COLO829 (cell line): ENCODE results near the gene SERF2.
"Not testable (repeated sequence)": the region's sequence is repeated elsewhere in the genome, so short reads cannot be mapped to it uniquely, and the experiment has no call there.

Experiments
- DNase-seq: peaks from one replicate; pipeline ENCODE4 v3.0.0; 2012; ENCODE audit warnings: low spot score

SERF2 gene

DNA sequence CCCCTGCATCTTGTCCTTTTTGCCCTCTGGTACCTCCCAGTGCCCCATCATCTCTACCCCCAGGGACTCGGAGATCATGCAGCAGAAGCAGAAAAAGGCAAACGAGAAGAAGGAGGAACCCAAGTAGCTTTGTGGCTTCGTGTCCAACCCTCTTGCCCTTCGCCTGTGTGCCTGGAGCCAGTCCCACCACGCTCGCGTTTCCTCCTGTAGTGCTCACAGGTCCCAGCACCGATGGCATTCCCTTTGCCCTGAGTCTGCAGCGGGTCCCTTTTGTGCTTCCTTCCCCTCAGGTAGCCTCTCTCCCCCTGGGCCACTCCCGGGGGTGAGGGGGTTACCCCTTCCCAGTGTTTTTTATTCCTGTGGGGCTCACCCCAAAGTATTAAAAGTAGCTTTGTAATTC lies 1.5 kb downstream of the SERF2 start:
- no peak for DNase-seq

DNA sequence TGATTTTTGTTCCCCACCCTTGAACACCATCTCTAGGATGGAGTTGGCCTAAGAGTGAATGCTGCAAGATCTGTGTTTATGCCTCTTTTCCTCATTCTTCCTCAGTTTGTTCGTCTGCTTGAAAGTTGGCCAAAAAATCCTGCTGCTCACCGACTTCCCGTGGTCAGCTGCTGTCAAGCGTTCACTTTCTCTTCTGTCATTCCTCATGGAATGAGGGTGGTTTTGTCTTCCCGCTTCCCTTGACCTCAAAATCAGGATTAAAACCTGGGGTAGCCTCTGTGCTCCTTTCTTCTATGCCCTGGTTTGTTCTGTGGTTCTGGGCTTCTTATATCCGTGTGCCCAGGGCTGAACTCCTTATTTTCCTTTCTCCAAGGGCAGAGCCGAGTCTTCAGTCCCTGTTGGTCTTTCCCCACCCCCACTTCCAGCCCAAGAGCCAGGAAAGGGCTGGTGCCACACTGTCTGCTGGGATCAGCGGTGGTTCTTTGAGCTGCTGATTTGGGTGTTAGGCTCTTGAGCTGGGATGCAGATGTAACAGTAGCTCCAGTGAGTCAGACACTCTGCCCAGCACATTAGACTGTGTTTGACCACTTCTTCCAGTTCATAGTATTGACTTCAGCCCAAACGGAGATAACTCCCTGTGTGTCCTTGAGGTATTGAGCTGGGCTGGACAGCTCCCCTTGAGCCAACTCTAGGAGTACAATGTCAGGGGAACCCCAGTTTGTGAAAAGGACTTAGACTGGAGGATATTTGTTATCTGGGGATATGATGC lies 2.3 kb downstream of the SERF2 start:
- DNase-seq: no peak

DNA sequence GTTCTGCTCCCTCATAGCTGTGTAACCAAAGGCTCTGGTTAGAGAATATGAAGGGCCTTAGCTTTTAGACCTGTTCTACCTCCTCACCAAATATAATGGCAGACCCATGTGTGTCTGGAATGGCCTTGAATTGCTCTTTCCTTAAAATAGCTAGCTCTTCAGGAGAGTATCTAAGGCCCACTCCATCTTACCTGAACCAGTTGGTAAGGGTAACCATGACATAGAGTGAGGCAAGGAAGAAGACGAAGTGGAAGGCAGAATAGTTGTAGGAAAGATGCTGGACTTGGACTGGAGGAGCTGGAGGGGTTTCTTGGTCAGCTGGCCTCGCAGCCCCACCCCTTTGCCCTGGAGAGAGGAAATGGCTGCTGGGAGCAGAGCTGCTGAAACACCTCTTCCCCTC lies 3.1 kb downstream of the SERF2 start:
- DNase-seq: no peak

DNA sequence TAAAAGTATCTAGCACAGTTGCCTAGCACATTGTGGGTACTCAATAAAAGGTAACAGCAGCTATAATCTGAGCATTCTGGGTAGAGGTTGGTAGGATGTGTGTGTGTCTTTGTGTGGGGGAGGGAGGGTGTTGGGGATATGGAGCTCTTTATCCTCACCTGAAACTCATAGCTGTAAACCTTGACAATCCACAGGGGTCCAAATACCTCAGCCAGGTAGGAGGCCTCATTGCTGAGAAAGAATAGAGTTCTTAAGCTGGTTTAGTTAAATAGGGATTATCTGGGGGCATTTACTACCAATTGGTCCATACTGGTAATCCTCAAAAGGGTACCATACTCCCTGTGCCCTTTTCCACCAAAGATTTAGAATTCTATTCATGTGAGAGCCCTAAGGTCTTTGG lies 3.9 kb downstream of the SERF2 start:
- DNase-seq: no peak

DNA sequence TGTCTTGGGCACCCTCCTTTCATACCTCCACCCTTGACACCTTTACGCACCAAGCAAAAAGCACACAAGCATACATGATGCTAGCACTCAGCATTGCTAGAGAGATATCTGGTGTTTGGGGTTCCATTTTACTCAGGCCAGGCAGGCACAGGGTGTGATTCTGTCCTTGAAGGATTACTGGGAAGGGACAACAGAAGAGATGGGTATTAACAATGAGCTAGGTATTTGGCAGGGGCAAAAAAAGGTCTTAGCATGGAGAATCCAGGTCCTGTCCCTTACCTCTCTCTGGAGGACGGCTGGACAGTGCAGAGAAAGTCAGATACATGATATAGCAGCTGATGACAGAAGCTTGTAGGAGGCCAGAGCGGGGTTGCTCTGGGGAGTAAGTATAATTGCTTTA lies 4.4 kb downstream of the SERF2 start:
- DNase-seq: no peak

DNA sequence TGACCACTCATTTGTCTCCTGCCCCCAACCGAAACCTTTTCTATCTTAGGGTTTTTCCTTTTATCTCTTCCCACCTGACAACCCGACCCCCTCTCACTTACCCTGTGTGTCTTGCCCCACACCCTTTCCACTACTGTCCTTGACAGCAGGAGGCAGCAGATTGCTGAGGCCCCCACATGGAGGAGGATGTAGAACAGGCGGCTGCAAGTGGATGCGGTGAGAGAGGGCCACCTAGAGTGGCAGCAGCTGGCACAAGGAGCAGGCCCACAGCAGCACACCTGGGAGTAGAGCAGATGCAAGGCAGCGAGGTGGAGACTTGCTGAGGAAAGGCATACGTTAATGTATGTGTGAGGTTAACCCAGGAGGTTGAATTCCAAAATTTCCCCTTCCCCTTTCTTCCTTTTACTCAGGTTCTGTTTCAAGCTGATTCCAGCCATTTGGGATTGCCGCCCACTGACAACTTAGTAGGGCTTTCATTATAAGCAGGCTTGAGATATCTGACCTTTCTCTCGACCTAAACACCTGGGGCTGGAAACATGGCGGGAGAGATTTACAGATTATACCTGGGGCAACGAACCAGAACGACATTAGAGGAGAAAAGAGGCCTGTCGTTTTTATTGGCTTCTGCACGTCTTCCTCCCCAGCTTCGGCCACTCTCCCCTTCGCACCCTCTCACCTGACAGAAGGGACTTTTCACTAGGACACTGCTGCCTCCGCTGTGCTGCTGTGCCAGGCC lies 7.3 kb downstream of the SERF2 start:
- no peak for DNase-seq

DNA sequence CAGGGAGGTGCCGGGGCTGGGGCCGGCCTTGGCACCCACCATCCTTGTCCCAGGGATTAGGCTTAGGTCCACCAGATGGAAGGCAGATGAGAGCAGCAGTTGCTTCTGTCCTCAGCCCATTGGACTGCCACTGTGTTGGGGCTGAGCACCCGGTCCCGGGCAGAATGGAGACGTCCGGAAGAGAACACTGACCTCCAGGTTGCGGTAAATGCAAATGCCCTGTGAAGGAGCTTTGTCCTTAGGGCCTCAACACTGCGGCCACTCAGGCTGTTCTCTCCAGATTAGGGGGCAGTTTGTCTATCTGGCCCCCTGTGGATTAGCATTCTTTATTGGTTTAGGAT lies 7.8 kb downstream of the SERF2 start, which contains the start of gene SERINC4:
SERINC4 (minus strand) TSS at position 276 of the 341 bp plus-strand sequence; CDS start at position 42, 234 bp downstream.
- no peak for DNase-seq

DNA sequence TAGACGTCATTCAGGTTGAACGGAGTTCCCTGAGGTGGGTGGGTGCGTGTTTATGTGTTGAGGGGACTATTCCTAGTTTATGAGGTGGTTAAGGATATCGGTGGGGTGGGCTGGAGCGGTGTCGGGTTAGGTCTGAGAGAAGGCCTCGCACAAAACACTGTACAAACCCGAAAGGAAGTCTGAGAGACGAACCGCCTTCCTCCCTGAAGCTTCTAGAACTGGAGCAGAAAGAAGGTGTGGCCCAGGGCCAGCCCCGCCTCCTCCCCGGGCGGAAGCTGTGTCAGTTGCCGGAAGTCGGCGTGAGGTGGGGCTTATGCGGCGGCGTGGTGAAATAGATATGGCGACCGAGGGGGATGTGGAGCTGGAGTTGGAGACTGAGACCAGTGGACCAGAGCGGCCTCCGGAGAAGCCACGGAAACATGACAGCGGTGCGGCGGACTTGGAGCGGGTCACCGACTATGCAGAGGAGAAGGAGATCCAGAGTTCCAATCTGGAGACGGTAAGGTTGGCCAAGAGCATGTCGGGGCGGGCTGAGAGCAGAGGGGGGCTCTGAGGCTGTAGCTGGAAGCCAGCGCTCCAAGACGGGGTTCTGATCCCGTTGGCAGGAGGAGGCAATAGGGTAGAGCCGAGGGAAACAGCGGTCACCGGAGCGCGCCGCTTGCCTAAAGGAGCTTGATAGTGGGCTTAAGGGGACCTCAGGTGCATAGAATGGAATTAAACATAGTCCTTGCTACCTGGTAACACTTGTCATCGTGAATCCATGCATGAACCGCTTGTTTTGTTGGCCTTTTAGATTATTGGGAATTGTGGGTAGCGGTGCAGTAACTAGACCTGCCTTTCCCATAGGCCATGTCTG lies 8.4 kb downstream of the SERF2 start, which contains the start of gene HYPK:
HYPK (plus strand) TSS at position 314 of the 856 bp plus-strand sequence; CDS start at position 338, 24 bp downstream.
- peak; percentile 66 for DNase-seq

DNA sequence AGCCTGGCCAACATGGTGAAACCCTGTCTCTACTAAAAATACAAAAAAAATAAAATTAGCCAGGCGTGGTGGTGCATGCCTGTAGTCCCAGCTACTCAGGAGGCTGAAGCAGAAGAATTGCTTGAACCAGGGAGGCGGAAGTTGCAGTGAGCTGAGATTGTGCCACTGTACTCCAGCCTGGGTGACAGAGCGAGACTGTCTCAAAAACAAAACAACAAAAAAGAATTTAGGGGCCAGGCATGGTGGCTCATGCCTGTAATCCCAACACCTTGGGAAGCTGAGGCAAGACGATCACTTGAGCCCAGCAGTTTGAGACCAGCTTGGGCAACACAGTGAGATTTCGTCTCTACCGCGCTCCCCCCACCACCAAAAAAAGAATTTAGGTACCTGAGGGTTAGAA lies 10.6 kb downstream of the SERF2 start:
- not testable (repeated sequence) for DNase-seq

DNA sequence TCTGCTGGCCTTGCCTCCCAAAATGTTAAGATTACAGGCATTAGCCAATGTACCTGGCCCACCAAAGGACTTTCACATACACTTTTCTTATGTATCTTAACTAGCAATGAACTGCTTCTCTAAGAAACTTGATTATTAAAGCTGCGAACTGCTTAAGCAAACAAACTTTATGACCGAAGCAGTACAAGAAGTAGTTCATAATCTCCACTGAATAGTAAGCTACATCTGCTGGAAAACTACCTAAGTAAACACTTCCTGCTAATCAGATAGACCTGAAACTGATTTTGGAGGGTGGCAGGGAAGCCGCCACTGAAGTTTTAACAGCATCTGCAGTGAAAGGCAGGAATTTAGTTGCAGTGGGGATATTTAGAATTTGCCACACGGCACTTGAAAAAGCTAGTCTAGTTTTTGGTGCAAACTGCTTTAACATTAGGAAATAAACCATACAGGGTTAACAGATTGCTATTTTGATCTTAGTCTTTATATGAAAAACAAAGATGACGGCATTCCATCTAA lies 16.4 kb downstream of the SERF2 start:
- no peak for DNase-seq

DNA sequence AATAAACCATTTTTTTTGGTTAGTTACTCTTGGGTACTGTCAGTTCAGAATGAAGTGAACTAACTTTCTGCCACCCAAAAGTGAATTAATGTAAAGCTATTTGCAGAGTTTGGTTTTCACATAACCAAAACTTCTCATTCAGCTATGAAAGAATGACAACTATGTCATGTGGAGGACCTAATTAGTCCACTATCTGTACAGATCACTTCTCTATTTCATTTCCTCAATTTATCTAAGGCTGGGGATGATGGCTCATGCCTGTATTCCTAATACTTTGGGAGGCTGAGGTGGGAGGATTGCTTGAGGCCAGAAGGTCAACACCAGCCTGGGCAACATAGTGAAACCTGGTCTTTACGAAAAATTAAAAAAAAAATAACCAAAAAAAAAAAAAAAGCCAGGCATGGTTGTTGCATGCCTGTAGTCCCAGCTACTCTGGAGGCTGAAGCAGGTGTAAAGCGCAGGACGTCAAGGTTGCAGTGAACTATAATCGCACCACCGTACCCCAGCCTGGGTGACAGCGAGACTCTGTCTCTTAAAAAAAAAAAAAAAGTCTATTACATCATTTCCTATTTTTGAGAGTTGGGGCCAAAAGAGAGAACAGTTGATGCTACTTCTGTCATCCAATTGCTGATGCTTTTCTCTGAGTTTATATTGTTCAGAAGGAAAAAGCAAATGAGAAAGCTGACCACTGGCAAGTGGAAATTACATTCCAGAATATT lies 17.0 kb downstream of the SERF2 start:
- no peak for DNase-seq

DNA sequence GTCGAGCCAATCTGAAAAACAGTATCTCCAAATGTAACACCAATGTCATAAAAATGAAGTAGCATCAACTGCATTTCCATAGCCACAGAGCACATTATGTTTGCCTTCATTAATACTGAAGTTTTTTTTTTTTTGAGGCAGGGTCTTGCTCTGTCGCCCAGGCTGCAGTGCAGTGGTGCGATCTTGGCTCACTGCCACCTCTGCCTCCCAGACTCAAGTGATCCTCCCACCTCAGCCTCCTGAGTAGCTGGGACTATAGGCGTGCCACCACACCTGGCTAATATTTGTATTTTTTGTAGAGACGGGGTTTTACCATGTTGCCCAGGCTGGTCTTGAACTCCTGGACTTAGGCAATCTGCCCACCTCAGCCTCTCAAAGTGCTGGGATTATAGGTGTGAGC lies 22.9 kb downstream of the SERF2 start:
- DNase-seq: not testable (repeated sequence)

DNA sequence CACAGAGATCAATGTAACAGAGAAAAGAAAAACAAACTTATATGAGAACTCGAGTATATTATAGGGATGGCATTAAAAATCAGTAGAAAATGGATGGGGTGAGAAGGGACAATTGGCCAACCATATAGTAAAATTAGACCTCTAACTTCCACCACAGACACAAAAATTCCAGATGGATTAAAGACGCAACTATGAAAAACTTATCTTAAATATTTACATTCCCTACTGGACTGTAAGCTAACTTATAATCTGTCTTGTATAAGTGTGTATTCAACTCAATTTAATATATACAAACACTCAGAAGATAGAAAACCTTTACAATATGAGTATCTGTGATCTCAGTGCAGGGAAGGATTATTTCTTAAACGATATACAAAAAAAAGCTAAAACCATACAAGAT lies 29.4 kb downstream of the SERF2 start:
- no peak for DNase-seq

DNA sequence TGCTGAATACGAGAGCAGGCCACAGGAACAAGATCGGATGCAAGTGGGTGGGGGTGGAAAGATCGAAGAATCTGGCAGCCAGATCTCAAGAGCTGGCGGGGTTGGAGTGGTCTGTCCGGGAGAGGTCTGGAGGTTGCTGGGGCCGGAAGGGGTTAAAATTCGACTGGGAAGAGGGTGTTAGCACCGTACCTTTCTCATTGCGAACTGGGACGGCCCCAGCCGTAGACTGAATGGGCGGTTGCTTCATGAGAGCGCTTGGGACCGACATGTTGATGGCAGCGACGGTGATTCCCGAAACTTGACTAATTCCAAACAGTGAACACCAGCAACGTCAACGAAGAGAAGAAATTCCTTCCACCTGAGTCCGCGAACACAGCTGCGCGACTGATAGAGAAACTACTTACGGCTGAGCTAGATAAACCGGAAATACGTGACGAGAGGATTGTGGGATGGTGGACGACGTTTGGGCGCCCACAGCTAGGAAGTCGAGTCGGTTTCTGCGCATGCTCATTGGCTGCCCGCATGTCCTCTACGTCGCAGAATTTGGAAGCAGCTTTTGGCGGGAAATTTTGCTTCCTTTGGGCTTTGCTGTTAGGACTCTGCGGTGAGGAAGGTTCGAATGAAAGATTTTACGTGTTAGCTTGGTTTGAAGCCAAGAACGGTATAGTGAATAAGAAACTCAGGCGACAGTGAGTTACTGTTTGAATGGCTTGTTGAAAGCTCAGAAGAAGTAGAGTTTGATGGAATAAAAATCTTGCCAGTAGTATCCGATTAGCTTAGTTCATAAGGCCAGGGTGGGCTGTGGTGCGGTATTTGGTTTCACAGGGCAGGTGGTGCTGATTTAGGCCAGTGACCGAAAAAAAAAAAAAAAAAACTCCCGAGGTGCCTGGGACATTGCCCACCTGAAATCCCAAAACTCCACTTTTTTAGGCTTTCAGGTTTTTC lies 32.5 kb downstream of the SERF2 start, which contains the start of gene MFAP1:
MFAP1 (minus strand) TSS at position 389 of the 945 bp plus-strand sequence; CDS start at position 268, 121 bp downstream.
- DNase-seq: peak; percentile 95

DNA sequence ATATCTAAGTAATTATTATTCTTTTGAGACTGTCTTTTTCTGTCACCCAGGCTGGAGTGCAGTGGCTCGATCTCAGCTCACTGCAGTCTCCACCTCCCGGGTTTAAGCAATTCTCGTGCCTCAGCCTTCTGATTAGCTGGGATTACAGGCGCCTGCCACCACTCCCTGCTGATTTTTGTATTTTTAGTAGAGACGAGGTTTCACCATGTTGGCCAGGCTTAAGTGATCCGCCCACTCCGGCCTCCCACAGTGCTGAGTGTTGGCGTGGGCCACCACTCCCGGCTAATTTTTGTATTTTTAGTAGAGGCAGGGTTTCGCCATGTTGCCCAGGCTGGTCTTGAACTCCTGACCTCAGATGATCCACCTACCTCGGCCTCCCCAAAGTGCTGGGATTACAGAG lies 33.2 kb downstream of the SERF2 start:
- DNase-seq: not testable (repeated sequence)

DNA sequence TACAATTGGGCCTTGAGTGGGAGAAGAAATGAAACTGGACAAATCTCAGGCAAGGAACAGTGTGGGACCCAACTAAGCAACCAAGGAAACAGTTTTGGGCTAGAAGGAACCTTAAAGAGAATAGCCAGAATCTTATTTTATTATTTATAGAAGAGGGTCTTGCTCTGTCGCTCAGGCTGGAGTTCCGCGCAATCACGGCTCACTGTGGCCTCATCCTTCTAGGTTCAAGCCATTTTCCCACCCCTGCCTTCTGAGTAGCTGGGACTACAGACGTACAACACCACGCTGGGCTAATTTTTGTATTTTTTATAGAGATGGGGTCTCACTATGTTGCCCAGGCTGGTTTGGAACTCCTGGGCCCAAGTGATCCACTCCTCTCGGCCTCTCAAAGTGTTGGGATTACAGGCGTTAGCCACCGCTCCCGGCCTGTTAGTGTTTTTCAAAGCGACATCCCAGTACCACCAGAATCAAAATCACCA lies 33.9 kb downstream of the SERF2 start:
- DNase-seq: no peak

DNA sequence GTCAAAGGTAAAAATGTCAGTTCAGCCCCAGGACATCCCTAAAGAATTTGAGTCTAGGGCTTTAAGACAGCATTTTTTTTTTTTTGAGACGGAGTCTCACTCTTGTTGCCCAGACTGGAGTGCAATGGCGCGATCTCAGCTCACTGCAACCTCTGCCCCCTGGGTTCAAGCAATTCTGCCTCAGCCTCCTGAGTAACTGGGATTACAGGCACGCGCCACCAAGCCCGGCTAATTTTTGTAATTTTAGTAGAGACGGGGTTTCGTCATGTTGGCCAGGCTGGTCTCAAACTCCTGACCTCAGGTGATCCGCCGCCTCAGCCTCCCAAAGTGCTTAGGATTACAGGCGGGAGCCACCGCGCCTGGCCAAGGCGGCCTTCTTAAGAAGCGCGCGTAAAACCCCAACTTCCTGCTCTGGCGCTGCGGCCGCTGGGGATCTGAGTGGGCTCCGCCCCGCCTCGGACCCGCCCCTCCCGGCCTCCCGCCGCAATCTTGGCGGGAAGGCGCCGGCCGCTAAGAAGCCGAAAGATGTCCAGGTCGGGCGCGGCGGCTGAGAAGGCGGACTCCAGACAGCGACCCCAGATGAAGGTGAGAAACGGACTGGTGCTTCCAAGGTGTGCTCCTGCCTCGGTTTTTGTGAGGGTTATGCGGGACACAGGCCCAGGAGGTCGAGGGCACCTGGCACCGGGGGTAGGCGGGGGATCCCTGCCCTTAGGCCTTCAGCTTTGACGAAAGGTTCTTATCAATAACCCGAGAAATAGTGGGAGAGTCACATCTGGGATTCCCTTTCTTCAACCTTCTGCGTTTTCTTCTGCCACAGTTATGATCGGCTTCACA lies 34.6 kb downstream of the SERF2 start, which contains the start of gene WDR76:
WDR76 (plus strand) TSS at position 495 of the 834 bp plus-strand sequence; CDS start at position 526, 31 bp downstream.
- peak; percentile 42 for DNase-seq

DNA sequence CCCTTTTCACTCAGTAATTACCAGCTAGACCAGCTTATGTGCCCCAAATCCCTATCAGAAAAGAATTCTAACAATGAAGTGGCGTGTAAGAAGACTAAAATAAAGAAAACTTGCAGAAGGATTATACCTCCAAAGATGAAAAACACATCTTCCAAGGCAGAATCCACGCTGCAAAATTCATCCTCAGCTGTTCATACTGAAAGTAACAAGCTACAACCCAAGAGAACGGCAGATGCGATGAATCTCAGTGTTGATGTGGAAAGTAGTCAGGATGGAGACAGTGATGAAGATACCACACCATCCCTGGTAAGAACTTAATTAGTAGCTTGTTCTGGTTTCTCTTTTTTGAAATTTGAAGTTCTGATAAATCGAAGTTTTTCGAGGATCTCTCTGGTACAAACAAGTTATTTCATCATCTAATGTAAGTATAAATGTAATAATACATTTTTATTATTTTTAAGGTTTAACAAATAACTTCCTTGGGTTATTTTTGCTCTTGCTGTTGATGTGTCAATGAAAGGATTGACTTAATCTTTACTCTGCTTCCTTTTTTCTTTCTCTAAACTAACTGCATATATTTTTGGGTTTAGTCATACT lies 36.0 kb downstream of the SERF2 start:
- DNase-seq: no peak
